HG03558 (cell line): ENCODE data around the gene NLN.
"Not testable (repeated sequence)": the region's sequence is repeated elsewhere in the genome, so short reads cannot be mapped to it uniquely, and the experiment has no call there.

Experiments used
- ATAC-seq: cut with Tn5 transposase; IDR thresholded peaks from one replicate; pipeline ENCODE4 v1.9.1; 2021; ENCODE audit warnings: moderate number of reproducible peaks; ENCODE audit not compliant: unreplicated experiment; ENCODE audit errors: extremely low read depth

Gene NLN

DNA sequence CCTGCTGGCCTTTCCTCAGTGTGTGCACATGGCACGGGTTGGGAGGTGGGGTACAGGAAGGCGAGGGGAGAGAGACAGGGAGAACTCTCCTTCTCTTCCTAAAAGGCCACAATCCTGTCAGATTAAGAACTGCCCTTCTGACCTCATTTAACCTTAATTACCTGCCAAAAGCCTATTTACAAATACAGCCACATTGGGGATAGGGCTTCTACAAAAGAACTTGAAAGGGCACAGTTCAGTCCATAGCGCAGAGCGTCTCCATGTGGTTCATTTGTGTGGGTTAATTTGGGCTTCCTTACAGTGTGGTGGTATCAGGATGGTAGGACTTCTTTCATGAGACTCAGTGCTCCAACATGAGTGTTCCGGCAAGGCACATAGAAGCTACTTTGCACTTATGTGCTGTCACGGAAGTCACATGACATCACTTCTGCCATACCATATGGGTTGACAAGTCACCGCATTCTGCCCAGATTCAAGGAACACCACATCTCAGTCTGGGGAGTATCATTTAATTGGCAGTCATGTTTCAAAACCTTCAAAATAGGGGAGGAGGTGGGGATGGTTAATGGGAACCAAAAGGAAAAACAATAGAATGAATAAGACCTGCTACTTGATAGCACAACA is 46.8 kb downstream of the NLN start:
- ATAC-seq = no peak

DNA sequence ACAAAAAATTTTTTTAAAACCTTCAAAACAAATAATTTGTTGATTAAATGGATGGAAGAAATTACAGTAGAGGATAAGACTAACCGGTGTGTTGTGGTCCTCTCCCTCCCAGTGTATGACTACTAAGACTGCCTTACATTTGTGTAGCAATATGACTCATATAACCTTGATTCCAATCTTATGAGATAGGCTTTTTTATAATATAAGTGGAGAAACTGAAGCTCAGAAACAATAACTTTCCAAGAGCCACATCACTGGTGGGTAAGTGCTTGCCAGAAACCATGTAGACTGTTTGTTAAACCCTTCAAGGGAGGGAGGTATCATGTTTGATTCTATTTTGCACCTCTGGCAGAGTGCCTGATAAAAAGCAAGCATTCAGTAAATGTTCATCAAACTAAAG is 47.5 kb downstream of the NLN start:
- ATAC-seq = no peak

DNA sequence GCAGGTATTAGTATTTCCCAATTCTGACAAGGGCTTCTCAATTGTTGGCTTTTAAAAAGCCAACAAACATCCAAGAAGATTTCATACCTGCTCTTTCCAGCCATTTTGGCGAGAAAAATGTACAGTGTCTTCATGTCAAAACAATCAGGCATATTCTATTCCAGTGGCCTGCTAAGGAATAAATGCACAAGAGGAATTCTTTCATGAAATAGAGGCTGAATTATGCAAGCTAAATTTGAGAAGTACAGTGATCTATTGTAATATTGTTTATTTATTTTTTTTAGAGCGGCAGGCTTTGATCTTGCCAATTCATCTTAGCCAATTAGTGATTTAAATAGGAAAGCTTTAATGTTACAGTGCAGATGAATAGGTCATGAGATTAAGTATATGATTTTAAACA is 49.3 kb downstream of the NLN start:
- no peak for ATAC-seq

DNA sequence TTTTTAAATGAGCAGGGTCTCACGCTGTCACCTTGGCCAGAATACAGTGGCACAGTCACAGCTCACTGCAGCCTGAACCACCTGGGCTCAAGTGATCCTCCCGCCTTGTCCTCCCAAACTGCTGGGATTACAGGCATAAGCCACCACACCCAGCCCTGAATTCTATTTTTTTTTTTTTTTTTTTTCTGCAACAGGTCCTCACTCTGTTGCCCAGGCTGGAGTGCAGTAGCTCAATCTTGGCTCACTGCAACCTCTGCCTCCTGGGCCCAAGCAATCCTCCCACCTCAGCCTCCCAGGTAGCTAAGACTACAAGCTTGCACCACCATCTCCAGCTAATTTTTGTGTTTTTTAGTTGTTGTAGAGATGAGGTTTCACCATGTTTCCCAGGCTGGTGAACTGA is 51.0 kb downstream of the NLN start:
- ATAC-seq = not testable (repeated sequence)

DNA sequence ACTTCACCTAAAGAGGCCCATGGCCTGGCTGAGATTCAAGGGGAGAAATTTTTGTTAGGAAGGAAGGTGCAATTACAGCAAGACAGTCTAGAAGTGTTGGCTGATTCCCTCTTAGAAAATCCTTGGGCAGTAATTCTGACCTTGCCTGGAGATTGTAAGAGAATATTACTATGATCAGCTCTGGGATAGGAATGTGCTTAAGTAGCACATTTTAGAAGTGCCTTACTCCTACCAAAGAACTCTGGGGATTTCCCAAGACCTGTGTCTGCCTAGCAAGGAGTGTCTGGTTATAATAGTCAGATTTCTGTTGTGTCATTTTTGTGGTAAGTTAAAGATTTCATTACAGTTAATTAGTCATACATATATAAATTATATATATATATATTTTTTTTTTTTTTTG is 52.3 kb downstream of the NLN start:
- no peak for ATAC-seq

DNA sequence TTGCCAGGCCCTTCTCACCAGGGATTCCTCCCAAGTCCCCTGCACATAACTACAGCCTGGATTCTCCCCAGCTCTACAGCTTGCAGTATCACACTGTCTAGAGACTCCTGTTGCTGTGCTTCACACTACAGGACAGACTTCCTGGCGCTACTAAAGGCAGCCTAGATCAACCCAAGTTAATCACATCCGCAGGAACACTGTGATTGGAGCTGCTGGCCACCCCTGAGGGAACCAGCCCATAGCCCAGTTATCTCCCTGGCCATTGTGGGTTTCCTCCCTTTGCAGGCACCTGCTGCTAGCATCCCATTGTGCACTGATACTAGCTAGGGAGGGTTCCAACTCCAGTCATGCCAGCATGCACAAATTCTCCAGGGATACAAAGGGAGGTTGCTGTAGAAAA is 53.5 kb downstream of the NLN start:
- no peak for ATAC-seq

DNA sequence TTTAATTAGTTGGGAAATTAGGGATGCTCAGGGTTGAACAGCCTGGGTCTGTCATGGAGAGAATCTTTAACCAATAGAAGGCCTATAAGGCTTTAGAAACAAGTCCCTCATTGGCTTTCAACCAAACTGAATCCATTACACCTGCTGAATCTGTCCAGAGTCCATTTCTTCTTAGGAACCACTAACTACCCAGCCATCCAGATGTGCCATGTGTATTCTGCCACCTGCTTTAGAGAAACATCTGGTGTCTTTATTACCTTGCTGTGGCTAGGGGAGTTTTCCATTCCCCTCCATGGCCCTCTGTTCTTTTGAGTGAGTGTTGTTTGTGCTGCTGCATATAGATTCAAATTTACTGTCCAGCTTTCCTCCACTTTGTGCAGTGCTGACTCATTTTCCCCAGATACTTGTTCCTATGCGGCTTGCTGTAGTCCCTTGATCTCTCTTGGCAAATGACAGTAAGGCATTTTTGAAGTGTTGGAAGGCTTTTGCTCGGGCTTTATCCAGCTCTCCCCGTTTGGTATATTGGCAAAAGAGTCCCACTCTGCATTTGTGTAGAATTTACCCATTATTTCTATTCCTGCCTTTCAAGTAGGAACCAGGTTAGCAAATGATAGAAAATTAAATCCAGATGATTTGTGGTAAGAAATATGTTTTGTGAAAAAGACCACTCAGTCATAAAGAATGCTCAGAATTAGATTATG is 54.6 kb downstream of the NLN start:
- ATAC-seq = no peak

DNA sequence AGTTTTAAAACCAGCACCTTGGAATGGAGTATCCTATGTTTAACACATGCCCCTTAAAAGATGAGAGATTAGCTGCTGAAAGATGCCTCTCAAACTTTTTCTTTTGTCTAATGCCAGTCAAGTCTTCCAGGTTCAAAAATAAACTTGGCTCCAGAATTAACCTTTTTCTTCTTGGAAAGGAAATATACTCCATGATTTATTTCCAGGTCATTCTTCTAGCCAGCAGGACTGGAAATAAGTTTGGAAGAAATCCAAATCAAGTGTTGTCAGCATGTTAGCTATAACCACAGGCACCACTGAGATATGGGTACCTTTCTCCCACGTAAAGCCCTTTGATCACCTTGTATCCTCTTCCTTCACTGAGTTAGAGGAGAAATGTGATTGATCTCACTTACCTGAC is 56.1 kb downstream of the NLN start:
- ATAC-seq = no peak

DNA sequence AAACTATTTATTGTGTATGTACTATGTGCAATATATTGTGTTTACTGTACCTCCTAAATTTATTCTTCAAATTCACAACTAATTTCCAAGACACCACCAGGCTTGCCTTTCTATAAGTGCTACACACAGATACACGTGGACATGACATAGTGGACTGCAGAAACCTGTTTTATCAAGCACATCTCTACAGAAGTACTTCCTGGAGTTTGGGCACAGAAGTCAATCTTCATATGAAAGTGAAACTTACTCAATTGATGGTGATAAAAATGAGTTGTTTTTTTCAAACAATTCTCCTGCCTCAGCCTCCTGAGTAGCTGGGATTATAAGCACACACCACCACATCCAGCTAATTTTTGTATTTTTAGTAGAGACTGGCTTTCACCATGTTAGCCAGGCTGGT is 57.6 kb downstream of the NLN start:
- ATAC-seq = no peak

DNA sequence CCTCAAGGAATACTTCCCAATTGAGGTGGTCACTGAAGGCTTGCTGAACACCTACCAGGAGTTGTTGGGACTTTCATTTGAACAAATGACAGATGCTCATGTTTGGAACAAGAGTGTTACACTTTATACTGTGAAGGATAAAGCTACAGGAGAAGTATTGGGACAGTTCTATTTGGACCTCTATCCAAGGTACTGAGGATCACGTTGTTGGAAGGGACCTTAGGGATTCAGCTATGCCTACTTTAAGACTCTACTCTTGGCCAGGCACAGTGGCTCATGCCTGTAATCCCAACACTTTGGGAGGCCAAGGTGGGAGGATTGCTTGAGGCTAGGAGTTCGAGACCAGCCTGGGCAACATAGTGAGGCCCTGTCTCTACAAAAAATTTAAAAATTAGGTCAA is 66.3 kb downstream of the NLN start:
- not testable (repeated sequence) for ATAC-seq

DNA sequence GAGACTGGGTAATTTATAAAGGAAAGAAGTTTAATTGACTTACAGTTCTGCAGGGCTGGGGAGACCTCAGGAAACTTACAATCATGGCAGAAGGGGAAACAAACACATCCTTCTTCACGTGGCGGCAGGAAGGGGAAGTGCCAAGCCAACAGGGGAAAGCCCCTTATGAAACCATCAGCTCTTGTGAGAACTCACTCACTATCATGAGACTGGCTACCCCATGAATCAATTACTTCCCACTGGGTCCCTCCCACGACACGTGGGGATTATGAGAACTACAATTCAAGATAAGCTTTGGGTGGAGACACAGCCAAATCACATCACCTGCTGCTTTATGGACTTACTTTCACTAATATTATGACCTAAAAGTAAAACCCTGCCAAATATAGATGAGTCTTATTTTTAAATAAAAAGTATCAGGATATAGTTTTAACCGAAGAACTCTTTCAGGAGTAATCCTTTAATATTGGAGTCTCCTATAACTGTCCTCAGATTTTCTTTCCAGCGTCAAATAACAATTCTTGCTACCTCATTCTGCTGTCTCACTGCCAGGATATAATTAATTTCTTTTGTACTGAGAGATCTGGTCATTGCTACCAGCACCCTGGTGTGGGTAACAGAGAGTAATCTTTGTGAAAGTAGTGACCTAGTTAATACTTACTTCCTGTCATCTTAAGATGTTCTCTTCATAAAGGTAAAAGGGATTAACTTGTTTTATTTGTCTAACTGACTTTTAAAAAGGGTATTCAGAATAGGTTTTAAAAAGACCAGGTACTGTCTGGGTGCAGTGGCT is 68.6 kb downstream of the NLN start:
- no peak for ATAC-seq

DNA sequence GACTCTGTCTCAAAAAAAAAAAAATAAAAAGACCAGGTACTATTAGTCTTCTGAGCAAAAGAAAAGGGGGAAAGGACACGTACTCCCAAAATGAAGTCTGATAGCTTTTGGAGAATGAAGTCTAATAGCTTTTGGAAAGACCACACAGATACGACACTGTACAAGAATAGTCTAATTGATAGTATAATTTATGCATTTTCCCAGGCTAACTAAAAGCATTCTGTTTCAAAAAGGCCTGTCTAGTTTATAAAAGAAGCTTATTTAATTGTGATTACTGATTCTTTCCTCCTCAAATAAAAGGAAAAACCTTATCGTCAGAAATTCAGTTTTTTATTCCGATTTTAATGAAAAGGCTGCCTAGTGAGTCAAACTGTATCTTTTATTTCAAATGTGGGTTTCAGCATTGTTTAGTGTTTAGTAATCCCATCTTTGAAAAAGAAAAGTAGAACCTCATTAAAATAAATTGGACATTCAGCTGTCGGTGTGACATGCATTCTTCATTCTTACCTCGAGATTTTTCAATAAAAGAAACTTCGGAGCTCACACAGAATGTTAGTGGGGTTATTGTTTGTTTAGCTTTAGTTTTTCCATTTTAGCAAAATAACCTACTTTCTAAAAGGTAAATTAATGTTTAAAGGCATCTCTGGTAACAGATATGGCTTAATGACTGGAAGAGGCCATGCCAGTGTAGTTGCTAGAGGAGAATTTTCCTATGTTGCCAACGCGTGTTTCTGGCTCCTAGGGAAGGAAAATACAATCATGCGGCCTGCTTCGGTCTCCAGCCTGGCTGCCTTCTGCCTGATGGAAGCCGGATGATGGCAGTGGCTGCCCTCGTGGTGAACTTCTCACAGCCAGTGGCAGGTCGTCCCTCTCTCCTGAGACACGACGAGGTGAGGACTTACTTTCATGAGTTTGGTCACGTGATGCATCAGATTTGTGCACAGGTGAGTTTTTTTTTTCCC is 70.0 kb downstream of the NLN start:
- ATAC-seq = no peak

DNA sequence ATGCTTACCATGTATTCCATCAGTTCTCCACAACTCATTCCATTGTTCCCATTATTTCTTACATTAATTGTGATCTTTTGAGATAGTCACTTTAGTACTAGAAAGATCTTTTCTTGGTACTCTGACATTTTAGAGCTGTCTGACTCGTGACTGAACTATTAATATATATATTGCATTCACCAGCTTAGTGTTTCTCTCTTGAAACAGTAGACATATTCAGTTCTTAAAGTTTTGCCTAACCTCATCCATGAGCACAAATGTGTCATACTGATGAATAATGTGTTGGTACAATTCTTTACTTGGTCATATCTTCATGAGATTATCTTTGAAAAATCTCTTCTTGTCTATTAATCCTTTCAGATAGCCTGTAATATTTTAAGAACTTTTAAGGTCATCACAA is 74.3 kb downstream of the NLN start:
- no peak for ATAC-seq

DNA sequence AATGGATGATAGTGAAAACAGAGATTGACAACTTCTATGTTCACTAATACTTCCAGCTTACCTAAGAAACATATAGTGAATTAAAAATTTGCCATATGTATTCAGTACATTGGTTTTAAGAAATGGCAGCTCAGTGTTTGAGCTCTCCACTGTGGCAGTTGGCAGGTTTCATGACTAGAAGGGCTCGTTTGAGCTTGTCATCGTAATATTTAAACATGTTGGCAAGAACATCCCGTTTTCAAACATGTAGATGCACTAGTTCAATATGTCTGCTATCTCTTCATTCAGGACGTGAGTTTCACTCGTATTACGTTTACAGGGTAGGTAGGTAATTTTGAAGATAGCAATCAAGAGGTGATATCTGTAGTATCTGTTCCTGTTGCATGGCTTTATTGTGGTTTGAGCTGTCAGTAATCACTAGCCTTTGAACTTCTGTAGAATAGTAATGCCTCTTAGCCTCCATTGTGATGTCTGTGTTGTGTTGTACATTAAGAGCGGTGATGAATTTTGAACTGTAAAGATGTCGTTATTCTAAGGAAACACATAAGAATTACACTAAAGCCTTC is 74.8 kb downstream of the NLN start:
- no peak for ATAC-seq

DNA sequence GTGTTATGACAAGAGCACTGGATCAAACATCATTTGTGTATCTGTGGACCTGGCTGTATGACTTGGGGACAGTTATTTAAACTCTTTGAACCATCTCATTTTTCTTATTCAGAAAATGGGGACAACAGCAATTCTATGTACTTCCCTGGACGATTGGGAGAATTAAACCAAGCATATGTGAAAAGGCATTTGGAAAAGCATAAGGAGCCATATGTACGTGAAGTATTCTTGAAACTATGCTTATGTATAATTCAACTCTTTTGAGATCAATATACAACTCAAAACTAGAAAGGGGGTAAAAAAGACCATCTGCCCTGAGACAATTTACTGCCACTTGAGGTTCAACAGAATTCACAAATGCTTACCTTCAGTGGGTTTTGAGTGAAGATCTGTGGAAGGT is 75.5 kb downstream of the NLN start:
- no peak for ATAC-seq

DNA sequence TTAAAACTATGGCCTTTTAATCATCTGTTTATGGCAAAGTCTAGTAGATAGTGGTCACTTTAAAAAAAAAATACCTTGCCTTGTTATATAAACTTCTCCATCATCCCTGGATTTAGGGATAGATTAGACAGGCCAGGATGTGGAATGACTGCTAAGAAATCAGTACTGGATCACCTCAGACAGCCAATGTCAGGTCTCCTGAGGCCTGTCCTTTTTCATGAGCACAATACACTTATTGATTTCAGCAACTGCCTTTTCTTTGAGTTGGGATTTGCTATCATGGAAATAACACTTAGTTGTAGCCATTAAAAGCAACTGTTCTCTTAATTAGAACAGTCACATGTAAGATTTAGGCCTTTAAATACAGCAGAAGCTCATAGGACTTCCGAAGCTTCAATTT is 77.9 kb downstream of the NLN start:
- ATAC-seq = no peak

DNA sequence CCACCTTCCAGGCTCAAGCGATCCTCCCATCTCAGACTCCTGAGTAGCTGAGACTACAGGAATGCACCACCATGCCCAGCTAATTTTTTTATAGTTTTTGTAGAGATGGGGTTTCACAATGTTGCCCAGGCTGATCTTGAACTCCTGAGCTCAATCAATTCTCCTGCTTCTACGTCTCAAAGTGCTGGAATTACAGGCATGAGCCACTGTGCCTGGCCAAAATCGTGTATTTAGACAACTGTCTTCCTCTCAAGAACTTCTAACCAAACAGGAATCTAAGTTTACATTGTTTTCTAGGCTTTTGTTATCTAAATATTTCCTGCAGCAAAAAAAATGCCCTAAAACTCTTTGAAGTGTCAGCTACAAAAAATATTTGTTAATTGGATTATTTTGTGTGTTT is 78.8 kb downstream of the NLN start:
- no peak for ATAC-seq

DNA sequence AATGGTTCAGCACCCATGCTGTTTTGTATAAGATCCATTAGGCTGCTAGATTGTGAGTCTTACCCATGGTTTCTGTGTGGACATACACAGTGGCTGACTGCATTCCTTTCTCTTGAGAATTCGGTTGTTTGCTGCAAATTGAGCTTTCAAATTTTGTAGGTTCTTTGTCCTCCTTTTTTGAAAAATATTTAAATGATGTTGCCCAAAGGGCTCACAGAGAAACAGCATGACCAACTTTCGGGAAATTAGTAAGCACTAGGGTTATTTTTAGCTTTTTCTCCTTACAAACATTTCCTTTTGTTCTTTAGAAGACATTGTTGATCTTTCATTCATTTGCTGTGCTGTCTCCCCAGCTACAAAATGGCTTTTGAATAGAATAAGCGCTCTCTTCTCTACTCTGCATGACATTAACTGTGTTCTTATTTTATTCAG is 79.4 kb downstream of the NLN start:
- ATAC-seq = no peak

DNA sequence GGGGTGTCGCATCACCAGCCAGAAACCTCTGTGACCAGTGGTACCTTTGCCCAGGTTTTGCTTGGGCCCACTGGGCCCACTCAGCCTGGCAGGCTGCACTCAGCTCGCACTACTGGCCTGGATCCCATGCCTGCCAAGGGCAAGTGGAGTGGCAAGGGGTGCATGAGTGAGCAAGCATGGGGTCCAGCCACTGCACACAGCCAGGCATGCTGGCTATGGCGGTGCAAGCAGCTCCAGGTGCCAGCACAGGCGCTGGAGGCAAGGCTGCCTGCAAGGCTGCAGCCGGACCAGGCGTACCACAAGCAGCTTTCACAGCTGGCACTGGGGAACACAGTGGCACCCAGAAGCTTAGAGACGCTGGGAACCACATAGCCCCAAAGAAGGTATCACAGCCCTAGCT is 80.1 kb downstream of the NLN start:
- no peak for ATAC-seq

DNA sequence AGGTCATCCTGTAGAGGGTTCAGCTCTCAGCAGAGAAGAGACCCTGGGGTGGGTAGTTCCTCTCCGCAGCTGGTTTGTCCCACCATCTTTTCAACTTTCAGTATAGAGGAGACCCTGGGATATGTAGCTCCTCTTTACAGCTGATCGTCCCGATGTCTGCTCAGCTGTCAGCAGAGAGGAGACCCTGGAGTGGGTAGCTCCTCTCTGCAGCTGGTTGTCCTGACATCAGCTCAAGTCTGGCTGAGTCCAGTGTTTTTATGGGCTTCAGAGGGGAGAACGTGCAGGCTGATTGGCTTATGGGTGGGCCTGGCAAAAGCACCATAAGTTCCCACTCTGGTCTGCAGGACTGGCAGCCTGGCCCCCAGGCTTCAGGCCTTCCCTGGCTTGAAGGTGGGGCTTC is 80.8 kb downstream of the NLN start:
- no peak for ATAC-seq
